Cardiac fibroblast (primary cell): ENCODE measurements around the gene STT3A.

Source experiments
- DNase-seq, 2 donors: peaks; one replicate each; pipeline versions ENCODE4 v3.0.0 to v3.0.0-alpha.2; 2010; ENCODE audit warnings: low read depth in 2 of 2
- H3K4me3 ChIP-seq, 2 donors: replicated peaks in 1 of 2; 1 replicate in 1 of 2; 2 replicates in 1 of 2; pipeline ENCODE4 v1.5.1; 2011; ENCODE audit warnings: low read depth in 2 of 2, low read length in 2 of 2, mild to moderate bottlenecking in 2 of 2, moderate library complexity in 1 of 2
- TF ChIP-seq, protein P1 (sequence below): IDR thresholded peaks from one replicate; pipeline ENCODE4 v1.5.1; 2011; ENCODE audit warnings: low read depth, mild to moderate bottlenecking, low read length, inconsistent platforms

STT3A gene

DNA sequence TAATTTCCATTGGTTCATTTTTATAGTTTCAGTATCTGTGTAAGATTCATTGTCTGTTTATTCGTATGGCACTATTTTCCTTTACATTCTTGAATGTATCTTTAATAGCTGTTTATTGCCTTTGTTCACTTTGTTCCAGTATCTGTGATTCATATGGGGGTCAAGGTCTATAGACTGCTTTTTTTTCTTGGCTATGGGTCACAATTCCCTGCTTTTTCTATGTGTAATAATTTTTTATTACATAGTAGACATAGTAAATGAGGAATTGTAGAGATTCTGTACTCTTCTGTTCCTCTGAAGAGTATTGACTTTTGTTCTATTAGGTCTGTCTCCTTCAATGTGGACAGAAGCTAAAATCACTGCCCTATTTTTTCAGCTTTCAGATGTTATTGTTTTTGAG, 77.5 kb downstream of the STT3A start:
- no peak overlapping the region for H3K4me3 ChIP-seq
- TF ChIP-seq, protein P1, sequence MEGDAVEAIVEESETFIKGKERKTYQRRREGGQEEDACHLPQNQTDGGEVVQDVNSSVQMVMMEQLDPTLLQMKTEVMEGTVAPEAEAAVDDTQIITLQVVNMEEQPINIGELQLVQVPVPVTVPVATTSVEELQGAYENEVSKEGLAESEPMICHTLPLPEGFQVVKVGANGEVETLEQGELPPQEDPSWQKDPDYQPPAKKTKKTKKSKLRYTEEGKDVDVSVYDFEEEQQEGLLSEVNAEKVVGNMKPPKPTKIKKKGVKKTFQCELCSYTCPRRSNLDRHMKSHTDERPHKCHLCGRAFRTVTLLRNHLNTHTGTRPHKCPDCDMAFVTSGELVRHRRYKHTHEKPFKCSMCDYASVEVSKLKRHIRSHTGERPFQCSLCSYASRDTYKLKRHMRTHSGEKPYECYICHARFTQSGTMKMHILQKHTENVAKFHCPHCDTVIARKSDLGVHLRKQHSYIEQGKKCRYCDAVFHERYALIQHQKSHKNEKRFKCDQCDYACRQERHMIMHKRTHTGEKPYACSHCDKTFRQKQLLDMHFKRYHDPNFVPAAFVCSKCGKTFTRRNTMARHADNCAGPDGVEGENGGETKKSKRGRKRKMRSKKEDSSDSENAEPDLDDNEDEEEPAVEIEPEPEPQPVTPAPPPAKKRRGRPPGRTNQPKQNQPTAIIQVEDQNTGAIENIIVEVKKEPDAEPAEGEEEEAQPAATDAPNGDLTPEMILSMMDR, result no peak
- no peak for DNase-seq

DNA sequence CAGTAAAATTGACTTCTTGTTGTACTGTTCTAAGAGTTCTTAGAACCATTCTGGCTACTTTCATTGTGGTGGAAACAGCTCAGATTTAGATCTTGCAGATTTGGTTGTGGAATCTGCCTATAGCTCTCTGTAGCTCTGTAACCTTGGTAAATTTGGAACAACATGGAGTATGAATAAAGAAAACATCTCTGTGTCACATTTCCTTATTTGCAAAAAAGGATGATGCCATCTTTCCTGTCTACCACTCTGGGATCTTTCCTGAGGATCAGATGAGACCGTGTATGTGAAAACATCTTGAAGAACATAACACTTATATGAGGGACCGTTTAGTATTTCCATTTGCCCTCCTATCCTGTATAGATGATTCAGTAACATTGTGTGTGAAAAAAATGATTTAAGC, 78.9 kb downstream of the STT3A start:
- no peak for DNase-seq
- TF ChIP-seq, protein P1, result no peak

More for the DNA sequence above, 78.9 kb downstream of the STT3A start:
- no peak overlapping the region for H3K4me3 ChIP-seq
